Endothelial cell of hepatic sinusoid (primary cell): ENCODE data around the gene ULK1.
"Not testable (repeated sequence)": the region's sequence is repeated elsewhere in the genome, so short reads cannot be mapped to it uniquely, and the experiment has no call there.

Experiments
- in situ Hi-C: cut with HindIII; loops from 2 replicates; pipeline ENCODE4 v1.10.0; 2017; ENCODE audit warnings: low sequenced_read_pairs

ULK1 gene

GRCh38 chr12:131885076-131885475 lies 9.3 kb upstream of the ULK1 start:
- in situ Hi-C loops, result not testable (repeated sequence)

- in situ Hi-C loops, result no loop called here
Measured at GRCh38 chr12:131885543-131886057, 8.8 kb upstream of the ULK1 start.

DNA sequence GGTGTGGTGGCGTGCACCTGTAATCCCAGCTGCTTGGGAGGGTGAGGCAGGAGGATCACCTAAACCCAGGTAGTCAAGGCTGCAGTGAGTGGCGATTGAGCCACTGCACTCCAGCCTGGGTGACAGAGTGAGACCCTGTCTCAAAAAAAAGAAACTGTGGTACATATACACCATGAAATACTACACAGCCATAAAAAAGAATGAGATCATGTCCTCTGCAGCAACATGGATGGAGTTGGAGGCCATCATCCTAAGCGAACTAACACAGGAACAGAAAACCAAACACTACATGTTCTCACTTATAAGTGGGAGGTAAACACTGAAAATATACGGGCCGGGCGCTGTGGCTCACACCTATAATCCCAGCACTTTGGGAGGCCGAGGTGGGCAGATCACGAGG lies 2.7 kb upstream of the ULK1 start:
- in situ Hi-C loops, result not testable (repeated sequence)

DNA sequence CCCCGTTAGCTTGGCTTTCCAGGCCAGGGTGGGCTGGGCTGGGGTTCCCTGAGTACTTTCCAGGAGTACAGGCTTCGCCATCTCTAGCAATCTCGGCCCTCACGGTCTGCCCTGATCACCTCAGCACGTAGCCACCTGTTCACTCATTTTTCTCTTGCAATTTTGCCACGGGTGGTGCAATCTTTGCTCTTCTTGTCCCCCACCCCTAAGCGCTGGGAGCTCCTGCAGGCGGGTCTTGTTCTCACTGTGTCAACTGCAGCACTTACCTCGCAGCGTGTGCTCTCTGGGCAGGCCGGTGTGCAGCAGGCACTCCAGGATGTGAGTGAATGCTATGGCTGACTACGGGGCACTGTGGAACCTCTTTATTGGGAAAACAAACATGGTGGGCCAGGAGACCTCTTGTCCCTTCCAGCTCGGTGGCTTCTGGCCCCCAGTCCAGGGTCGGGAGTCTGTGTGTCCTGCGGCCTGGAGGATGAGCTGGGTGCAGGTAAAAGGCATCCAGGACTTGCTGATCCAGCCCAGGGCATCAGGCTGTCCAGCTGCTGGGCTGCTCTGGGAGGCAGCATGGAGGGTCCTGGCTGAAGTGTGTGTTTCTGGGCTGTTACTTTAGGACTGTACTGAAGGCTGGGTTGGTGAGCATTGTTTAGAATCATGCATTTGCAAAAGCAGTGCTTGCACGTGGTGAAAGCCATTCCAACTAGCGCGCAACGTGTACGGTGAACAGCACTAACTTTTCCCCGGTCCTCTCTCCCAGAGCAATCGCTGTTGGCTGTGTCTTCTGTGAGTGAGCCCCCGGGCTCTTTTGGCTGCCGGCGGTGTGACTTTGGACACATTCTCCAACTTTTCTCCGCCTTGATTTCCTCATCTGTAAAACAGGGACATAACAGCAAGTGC lies 1.5 kb upstream of the ULK1 start:
- in situ Hi-C loops, result no loop called here

- in situ Hi-C loops, result no loop called here
Measured at GRCh38 chr12:131893605-131894312, 663 bp upstream of the ULK1 start.

DNA sequence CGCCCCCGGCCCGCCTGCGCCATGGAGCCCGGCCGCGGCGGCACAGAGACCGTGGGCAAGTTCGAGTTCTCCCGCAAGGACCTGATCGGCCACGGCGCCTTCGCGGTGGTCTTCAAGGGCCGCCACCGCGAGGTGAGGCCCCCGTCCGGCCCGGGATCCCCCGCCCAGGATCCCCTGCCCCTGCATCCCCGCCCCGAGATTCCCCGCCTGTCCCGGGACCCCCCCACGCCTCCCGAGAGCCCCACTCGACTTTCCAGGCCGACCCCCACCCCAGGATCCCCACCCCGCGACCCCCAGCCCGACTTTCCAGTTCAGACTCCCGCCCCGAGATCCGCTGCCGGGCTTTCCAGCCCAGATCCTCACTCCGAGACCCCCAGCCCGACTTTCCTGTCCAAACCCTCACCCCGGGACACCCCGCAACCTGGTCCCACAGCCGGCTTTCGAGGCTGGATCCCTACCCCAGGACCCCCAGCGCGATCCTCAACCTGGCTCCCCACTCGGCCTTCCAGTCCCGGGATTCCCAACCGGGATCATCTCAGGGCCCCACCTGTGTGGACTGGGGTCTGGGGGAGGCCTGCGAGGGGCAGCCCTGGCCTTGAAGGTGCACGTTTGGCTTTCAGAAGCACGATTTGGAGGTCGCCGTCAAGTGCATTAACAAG lies 688 bp downstream of the ULK1 start:
- in situ Hi-C loops, result no loop called here

- in situ Hi-C loops, result no loop called here
Measured at GRCh38 chr12:131895640-131896079, 1.2 kb downstream of the ULK1 start.

DNA sequence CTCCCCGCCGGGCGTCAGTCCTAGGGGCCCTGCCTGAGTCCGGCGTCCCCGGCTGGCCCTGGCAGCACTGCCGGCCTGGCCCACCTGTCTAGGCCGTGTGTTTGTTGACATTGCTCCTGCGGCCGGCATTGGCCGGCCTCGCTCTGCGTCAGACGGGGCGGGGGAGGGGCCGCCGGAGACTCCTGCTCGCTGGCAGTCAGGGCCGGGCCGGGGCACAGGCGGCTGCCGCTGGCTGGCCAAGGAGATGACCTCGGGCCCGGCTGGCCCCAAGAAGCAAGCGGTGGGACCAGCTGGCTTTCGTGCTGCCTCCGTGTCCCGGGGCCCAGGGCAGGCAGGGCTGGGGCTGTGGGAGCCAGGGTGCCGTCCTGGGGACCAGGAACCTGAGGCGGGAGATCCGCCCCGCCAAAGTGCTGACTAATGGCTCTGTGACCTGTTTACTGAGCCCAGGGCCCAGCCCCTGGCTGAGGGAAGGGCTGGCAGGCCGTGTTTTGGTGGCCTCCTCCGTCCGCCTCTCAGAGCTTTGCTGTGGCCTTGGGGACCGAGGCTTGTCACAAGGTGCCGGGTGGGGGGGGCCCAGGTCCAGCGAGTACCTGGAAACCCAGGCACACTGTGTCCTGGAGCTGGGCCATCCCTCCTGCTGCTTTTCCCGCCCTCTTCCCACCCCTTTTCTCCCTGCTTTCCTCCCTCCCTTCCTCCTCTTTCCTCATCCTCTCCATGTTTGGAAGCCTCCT lies 1.8 kb downstream of the ULK1 start:
- in situ Hi-C loops, result no loop called here

DNA sequence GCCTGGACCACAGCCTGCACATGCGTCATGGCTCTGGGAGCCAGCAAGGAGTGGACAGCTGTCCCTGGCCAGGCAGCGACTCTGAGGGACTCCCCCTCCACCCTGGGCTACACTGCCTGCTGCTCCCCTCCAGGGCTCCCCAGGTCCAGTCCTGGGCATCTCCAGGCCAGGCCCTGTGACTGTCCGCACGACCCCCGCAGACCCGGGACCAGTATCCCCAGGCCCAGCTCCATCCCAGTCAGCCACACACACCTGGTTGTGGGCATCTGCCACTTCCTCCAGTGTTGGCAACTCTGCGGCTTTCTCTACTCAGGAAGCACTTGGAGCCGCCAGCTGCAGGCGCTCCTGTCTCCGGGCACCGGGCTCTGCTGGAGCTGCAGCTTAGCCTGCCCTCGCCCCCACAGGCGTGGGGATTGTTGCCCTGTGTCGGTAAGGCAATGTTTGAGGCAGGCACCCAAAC lies 2.4 kb downstream of the ULK1 start:
- in situ Hi-C loops, result no loop called here

DNA sequence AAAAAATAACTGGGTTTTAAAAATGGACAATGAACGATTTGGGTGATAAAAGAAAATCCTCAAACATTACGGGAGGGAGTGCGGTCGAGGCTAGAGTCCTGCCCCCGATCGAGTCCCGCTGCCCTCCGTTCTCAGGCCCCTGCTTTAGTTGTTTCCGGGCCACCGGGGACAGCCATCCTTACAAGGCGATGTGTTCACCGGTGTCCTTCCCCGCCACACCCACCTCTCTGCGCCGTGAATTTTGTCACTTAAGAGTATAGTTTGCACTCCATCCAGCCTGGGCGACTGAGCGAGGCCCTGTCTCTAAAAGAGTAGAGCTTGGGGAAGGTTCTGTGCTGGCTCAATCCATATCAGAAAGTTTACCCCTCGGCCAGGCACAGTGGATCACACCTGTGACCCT lies 2.9 kb downstream of the ULK1 start:
- in situ Hi-C loops, result no loop called here

DNA sequence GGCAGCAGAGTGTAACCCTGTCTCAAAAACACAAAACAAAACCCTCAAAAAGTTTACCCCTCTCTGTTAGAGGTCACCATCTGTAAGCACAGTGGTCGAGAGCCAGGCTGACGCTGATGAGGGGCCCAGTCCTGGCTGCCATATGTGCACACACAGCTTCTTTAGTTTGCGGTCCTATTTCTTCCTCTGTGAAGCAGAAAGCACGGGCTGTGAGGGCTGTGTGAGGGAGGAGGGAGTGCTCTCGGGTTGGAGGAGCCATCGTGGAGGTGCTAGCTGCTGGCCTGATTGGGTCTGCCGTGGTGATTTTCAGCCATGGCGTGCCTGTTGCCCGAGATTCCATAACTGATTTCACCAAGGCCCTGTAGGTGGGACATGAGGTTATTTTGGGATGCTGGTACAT lies 3.5 kb downstream of the ULK1 start:
- in situ Hi-C loops, result no loop called here

- in situ Hi-C loops, result no loop called here
Measured at GRCh38 chr12:131900397-131900796, 6.0 kb downstream of the ULK1 start.

DNA sequence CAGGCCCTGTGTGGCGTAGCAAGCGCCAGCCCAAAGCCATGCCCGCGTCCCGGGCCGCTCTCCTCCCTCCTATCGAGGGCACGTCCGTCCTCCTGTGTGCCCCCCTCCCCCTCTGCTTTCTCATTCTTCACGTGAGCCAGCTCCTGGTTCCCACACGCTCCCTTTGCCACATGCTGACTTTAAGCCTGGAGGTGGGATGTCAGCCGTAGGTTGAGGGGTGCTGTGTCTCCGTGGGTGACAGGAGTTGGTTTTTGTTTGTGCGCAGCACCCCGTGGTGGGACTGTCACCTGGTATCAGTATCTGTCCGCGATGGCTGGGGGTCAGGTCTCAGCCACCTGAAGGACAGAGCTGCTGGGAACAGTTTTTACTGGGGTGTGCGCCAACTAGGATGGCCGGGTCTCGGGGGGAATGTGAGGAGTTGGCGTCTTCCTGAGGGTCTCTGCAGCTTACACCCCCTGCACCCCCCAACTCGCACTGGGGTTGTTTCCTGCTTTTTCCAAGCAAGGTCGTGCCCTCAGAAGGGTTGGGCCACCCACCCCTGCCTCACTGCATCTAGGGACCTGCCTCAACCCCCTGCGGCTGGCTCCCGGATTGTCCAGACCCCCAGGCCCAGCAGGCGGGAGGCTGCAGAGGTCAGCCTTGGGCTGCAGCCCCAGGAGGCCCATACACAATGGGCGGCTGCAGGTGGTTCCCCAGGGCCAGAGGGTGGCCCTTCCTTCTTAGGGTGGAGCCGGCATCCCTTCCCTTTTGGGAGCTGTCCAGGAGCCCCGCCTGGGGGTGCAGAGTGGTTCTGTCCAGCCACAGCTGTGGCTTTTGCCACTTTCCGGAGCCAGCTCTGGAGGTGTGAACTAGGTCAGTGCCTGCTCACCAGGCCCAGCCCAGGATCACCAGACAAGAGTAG lies 7.3 kb downstream of the ULK1 start:
- in situ Hi-C loops, result no loop called here

DNA sequence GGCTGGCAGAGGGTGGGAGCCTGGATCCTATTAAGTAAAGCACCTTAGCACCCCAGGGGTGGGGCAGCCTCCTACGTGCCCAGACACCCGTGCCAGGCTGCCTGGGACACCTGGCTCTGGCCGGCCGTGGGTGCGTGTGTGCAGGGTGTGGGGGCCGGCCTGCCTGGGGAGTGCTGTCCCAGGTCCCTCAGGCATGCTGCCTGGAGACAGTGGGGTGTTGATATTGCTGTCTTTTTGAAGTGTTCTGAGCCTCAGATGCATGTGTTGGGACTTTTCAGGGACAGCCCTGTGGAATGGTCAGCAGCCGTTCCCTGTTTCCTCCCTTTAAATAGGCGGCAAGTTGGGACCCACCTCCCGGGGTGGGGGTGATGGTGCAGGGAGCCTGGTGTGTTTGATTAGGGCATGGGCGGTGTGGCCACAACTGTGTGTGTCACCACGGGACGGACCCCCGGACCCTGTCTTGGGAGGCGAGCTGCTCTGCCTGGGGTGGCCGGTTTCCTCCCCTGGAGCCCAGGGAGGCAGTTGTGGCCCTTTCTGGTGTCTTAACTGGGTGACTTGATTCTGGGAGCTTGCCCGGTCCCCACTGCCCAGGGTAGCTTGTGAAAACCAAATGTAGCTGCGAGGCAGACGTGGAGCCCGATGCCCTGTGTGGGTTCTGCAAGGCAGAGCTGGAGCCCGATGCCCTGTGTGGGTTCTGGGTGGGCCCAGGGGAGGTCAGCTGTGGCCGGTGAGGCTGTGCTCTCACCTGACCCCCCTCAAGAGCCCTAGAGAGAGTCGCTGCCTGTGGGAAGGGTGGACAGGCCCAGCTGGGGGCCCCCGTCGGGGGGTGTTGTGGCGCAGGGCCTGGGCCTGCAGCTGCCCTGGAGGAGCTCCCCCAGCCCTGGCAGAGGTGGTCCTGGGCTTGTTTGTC lies 8.2 kb downstream of the ULK1 start:
- in situ Hi-C loops, result no loop called here

- in situ Hi-C loops, result no loop called here
Measured at GRCh38 chr12:131903270-131904255, 9.1 kb downstream of the ULK1 start.

GRCh38 chr12:131904346-131904745 lies 9.9 kb downstream of the ULK1 start:
- in situ Hi-C loops, result no loop called here

- in situ Hi-C loops, result no loop called here
Measured at GRCh38 chr12:131905081-131905629, 10.7 kb downstream of the ULK1 start.
